HG02763 (cell line): ENCODE results near the gene EHD1.

ENCODE experiments used
- ATAC-seq: cut with Tn5 transposase; IDR thresholded peaks from one replicate; pipeline ENCODE4 v1.9.1; 2021; ENCODE audit warnings: mild to moderate bottlenecking, moderate library complexity; ENCODE audit not compliant: unreplicated experiment

The EHD1 gene

DNA sequence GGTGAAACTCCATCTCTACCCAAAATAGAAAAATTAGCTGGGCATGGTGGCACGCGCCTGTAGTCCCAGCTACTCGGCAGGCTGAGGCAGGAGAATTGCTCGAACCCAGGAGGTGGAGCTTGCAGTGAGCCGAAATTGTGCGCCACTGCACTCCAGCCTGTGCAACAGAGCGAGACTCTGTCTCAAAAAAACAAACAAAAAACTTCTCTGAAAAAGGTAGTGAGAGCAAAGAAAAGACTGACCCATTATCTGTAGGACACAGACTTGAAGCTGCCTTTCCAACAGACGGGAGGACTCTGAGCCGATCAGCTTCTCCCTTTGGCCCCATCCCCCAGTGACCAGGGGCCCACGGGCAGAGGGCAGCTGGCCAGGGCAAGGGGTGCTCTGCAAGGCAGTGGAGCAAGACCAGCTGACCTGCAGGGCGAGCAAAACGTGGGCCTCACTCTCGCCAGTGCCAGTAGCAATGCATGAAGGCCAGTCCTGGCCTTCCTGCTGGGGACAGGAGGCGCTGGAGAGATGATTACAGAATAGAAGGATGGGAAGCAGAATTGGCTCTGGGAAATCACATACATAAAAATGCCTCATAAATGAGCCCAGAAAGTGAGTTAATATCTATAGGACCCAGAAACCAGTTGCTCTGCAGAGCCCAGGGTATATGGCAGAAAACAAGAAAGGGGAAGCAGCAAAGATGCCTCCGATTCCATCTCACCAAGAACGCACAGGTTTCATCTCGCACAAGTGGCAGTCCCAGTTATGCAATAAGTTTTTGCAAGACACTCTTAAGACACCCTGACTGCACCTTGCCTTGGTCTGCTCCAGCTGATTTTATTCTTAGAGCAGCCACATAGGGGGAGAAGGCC, 2.8 kb downstream of the EHD1 start:
- no peak for ATAC-seq

DNA sequence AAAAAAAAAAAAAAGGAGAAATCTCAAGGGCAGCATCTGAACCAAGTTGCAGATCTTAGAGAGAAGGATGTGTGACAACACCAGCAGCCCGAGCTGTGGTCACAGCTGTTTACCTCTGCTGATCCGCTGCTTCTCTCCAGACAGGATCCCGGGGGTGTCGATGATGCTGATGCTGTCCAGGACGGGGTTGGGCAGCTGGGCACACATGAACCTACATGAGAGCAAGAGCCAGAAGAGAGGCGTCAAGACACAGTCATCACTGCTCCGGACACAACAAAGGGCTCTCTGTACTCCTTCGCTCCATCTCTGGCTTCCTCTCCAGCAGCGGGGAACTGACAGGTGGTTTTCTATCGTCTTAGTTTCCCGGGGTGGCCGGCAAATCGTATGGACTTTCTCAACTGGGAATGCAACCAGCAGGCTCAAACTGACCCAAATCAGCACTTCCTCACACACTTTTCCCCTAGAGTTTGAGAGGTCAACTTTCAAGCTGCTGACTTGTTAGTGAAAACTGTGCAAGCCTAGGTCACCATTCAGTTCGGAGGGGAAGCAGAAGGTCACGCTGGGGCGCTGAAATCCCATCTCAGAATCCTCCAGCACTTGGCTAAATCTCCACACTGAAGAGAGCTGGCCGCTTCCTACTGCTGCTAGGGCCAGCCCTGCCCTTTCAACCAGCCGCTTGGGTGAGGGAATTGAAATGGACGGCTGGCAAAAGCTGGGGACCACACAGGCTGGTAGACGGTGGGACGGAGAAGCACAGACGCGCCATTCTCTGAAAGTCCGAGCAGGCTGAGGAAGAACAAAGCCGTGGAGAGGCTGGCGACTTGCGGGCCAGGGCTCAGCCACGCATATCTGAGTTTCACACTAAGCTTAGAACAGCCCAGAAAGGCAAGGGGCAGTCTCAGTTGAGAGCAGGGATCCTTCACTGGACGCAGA, 3.8 kb downstream of the EHD1 start:
- no peak for ATAC-seq

DNA sequence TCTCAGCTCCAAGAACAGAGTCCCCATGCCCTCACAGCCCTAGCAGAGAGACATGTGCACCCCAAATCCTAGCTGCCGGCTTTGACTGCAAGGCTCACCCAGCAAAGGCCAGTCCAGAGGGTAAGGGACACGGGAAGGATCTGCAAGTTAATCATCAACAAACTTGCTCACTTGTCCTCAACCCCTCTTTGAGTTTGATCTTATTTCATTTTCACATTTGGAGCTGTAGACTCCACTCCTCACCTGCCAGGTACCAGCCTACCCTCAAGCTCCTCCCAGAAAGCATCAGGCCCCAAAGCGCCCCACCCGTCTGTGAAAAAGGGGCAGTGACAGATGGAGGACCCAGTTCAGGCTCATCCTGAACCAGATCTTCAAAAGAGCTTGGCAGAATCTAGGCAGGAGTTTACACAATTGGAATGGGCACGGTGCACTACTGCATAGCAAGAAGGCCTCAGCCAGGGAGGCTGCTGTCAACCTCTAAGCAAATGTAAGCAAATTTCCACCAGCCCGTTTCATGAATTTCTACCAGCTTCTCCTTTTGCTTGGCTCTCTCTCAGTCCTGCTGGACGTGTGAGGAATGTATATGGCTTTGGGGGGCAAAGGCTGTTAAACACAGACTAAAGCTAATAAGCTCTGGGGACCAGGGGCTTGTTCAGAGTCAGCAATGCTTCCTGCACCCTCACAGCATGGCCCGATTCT, 5.5 kb downstream of the EHD1 start:
- no peak for ATAC-seq

DNA sequence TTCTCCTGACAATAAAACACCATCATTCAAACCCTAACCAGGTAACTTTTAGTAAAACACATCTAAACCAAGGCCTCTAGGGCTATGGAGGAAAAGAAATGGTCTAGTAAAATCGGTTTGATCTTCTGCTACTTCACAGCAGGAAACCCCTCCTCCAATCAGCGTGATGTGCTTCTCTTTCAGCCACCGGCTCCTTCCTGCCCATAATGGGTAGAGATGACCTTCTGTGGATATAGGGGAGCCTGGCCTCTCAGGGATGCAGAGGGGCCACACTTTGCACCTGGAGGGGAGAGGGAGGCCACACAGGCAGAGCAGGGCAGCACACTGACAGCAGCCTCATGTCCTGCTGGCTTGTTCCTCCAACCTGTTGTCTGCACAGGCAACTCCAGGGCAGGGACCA, 6.9 kb downstream of the EHD1 start:
- no peak for ATAC-seq

DNA sequence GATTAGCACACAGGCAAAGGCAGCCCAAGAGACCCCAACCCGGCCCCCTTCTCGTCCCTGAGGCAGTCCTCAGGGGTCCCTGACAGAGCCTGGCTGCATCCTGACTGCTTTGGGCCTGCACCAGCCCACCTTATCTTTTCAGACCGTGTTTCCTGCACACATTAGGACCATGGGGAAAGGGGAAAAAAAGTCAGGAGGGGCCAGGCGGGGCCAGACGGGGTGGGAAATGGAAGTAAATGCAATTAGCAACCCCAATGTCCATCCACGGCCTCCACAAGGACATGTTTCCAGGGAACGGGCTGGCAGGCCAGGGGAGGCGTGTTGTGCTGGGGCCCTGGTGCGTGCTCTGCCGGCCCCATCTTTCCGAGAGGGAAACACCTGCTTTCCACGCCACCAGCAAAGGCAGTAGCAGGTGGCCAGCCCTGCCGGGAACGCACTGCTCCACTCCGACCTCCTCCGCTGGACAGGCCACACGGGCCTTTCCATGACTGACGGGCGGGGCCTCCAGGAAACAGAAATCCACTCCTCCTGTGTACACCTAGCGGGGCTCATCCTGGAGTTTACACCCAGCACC, 7.4 kb downstream of the EHD1 start:
- no peak for ATAC-seq

DNA sequence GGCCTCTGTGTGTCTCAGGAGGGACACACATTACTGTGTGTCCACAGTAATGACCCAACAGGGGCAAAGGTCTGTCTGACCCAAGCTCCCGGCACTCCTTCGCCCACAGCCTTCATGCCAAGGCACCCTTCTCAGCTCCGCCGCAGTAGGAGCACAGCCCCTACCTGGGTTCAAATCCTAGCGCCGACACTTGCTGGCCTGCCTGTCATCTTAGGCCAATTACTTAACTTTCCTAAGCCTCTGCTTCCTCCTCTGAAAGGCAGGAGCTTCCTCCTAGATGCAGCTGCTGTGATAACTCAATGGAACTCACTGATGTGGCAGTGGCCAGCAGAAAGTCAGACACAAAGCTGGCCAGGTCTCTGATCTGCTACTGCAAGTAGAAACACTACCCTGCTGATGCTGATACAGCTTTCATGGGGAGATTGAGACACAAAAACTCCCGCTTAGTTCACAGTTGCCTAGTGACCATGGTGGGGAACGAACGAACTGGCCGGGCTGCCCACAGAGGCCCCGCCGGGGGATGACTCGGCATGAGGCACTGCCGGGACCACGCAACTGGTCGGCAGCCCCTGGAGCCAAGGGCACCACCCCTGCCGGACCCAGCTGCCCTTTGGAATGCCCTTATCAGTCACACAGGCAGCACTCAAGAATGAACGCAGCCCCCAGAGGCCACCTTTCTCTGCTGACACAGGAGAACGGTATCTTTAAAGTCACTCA, 8.1 kb downstream of the EHD1 start:
- ATAC-seq = no peak

DNA sequence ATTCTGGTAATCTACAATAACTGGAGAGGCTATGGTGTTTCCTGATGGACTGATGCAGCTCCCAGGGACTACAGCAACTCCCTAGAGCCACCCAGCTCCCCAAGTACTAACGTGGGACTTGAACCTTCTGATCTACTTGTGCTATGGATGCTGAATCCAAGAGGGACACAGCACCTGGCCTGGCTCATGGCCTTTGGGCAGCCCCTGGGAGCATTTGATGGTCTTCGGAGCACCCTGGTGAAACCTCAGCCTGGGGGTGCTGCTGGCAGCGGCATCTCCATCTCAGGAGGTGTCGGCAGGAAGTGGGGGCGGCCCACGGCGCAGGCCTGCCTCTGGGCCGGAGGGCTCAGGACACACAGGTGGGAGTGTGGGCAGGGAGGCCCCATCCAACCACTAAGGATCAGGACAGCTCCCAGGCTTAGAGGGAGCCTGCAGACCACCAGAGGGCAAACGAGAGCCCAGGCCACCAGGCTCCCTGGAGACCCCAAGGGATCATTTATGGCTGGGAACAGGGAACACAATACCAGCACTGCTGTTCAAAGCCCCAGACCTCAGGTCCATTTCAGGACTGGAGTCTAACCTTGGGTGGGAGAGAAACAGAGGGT, 8.7 kb downstream of the EHD1 start:
- ATAC-seq = no peak

DNA sequence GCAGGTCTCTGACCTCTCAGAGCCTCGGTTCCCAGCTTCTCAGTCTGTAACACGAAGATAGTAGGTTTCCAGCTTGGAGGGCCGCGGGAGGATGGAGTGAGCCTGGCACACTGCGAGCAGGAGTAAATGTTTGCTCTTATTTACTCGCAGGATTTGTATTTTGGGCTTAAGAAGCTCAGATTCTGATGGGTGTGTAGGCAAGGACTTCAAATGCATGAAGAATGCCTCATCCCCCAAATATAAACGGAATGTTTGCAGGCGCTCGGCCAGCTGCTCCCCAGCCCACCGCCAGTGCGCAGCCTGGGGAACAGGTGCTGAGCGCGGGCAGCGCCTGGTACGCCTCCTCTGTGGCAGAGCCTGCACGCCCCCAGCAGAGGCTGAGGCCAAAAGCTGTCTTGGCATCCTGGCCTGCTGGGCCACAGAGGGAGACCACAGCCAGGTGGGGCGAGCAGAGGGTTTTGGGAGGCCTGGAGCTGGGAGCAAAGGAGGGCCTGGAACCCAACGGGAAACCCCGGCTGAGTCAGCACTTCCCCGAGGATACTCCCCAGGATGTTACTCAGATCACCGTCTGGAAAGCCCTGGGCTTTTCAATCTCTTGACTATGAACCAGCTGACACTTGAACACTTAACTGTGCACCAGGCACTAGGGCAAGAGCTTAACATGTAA, 9.4 kb downstream of the EHD1 start:
- no peak for ATAC-seq

DNA sequence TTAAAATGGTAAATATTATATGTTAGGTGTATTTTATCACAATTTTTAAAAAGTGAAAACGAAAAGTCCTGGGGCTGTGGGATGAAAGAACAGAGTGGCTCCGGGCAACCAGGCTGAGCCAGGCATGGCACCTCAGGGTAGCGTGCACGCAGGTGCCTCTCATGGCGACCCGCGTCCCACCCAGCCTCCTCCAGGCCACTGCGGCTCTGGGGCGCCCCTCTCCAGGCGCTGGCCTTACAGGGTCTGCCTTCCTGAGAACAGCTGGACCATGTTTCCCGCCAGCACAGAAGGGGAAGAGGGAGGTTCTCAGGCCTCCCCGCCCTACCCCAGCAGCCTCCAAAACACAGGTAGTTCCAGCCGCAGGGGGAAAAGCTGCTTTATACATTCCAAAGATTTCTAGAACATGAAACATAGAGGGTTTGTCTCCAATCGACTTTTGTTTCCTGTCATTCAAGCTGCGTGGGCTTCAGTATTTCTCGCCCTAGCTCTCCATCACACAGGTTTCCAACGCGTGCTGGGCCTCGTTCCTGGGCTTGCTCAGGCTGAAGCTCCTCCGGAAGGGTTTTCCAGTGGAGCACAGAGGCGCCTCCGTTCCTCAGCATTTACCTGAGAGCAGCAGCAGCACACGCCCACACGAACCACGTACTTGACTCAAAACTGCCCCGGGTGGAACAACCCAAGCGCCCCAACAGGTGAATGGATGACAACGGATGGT, 10.5 kb downstream of the EHD1 start:
- ATAC-seq = no peak

DNA sequence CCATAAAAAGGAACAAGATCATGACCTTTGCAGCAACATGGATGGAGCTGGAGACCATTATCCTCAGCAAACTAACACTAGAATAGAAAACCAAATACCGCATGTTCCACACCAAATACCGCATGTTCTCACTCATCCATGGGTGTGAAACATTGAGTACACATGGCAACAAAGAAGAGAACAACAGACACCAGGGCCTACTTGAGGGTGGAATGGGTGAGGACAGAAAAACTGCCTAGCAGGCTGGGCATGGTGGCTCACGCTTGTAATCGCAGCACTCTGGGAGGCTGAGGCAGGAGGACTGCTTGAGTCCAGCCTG, 12.3 kb downstream of the EHD1 start:
- ATAC-seq = no peak

DNA sequence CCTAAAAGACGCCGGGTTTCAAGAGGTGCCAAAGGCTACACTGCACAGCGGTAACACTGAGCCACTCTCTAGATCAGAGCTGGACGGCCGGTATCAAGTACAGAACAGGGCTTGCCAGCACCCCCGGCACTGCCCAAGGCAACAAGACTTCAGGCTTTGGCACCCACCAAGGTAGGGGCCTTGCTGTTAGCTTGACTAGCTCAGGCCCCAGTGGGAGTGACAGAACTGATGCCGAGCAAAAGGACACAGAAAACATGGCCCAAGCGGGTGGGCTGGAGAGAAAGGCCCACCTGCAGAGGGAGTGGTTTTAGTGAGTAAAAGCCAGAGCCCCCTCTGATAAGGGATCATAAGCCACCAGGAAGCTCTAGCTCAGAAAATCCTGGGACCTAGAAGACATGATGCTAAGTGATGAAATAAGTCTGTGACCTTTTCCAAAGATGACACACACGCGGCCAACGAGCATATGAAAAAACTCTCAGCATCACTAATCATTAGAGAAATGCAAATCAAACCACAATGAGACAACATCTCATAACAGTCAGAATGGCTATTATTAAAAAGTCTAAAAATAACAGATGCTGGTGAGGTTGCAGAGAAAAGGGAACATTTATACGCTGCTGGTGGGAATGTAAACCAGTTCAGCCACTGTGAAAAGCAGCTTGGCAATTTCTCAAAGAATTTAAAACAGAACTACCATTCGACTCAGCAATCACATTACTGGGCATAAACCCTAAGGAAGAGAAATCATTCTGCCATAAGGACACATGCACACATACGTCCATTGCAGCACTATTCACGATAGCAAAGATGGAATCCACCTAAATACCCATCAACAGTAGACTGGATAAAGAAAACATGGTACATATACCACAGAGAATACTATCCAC, 12.9 kb downstream of the EHD1 start:
- no peak for ATAC-seq

DNA sequence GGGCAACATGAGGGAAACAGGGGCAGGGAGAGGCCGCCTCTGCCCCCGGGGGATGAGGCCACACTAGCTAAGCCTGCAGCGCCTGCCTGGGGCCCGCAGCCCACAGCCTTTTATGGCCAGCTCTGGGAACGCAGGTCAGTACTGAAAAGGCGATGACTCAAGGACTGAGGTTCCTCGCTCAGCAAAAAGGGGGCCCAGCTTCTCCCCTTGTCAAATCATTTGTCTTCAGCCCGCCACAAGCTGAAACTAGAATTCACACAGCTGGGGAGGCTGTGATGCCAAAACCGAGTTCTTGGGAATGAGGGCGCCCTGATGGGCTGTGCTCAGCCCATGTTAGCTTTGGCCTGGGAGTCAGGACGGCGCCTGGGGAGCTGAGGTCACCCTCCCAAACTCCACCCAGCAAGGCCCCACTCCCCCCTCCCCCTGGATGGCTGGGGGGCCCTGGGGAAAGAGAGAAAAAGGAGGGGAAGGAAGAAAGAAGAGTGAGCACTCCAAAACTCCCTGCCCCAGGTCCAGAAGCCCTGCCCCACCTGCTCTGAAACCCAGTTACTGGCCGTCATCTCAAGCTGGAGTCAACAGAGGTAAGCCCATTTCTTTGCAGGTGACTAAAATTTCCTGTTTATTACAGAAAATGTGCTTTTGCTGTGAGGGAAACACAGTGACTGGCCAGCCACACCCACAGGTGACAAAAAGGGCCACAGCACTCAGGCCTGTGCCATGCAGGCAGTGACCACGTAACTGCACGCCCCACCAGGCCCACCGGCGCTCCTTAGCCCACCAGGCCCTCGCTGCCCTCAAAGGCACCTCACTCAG, 13.7 kb downstream of the EHD1 start:
- ATAC-seq = no peak

DNA sequence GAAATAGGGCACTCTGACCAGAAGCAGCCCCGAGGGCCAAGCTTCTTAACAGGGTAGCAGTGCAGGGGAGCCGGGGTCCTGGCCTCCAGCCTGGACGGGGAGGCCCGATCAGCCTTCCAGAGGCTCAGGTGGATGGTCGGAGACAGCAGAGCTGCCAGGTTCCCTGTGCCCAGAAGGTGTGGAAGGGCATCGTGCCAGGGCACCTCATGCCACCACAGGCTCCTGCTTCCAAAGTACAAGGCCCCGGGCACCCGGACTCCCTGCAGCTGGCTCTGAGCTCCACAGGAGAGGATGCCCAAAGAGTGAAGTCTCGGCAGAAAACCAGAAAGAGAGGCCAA, 14.3 kb downstream of the EHD1 start:
- ATAC-seq = no peak

DNA sequence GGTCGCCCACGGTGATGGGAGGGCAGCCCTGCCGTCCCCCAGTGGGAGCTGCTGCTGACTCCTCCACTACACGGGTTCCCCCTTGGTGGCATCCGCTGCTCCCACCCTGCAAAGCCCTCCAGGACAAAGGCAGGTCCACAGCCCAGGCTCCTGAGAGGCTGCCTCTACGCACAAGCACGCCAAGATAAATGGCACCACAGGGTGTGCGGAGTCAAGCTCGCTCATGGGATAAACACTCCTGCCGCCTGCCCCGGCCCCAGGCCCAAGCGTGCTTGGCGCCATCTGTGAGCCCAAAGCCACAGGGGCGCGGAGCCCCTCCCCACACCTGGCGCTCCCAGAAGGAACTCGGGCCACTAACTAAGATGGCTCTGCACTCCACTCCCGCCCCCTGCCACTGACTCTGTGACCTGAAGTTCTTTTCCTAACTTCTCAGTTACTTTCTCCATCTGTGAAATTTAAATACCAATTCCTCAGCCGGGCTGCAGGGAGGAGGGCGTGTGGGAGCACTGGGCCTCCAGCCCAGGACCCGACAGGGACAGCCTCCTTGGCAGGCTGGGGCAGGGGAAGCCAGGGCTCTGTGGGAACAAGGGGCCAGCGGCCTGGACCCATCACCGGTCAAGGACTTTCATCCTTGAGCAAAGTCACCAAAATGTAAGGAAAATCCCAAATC, 14.9 kb downstream of the EHD1 start:
- no peak for ATAC-seq

DNA sequence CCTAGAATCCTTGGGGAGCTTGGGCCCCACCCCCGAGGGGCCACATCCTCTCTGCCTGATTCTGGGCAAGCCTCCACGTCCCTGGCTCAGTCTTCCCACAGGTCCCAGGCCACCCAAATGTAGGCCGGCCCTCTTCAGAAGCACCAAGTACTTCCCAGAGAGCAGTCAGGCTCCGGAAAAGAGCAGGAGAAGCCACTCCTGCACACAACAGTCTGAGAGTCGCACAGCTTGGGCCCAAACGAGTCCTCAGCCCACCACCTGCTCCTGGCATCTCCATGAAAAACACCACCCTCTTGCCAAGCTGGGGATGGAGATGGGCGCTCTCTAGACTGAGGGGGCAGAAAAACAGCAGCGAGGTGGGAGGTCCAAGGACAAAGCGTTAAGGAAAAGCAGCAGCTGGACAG, 15.4 kb downstream of the EHD1 start:
- ATAC-seq = no peak

DNA sequence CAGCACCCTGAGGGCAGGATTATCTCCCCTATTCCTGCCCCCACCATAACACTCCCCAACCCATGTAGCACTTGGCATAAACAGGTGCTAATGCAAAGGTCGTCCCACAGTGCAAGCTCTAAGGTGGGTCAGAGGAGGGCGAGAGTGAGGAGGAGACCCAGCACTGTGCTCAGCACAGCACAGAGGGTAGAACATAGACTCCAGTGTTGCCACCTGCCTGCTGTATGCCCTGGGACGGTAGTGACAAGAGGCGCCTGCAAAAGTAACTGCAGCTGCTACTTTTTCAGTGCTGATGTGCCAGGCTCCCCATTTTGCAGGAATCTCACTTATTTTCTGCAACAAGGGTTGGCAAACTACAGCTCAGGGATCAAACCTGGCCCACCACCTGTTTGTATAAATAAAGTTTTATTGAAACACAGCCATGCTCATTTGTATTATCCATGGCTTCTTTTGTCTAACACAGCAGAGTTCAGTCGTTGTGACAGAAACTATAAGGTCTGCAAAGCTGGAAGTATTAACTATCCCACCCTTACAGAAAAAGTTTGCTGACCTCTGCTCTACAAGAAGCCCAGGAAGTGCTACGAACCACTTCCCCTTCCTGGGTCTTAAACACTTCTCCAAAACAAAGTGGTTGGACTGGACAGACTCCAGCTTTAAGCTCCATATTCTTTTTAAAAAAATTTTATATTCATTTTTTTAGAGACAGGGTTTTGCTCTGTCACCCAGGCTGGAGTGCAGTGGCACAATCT, 17.0 kb downstream of the EHD1 start:
- no peak for ATAC-seq
